H1 (cell line): ENCODE results near the gene RIPOR2. TPM values are rescaled to one million over a fixed set of nuclear protein-coding genes. Genes with fewer than 3 reads are reported as not detected.

ENCODE experiments used
- CTCF ChIA-PET: fragments of 300-600 bp; sonication (Branson Sonifier 250); formaldehyde crosslinking; loops from one replicate; lab custom pipeline; 2021; ENCODE audit not compliant: partially characterized antibody; lab: Charles Lee
- POLR2A ChIA-PET: fragments of 300-600 bp; sonication (Branson Sonifier 250); formaldehyde crosslinking; loops from one replicate; lab custom pipeline; 2021; ENCODE audit warnings: inconsistent platforms; ENCODE audit not compliant: partially characterized antibody; lab: Charles Lee
- DNase-seq, 2 experiments: peaks; one replicate each; pipeline versions ENCODE4 v3.0.0 to v3.0.0-alpha.2; 2010 to 2022; ENCODE audit warnings: low spot score in 2 of 2, low read depth in 1 of 2, mixed read lengths in 1 of 2
- FAIRE-seq: peaks from 2 replicates; lab custom pipeline; 2011; peaks lifted over from hg19 to GRCh38; lab: Jason Lieb, UNC
- H2AFZ ChIP-seq: 2 replicates; pipeline ENCODE4 v1.8.1; 2012; ENCODE audit warnings: low read length, inconsistent platforms
- H2AK5ac ChIP-seq: 2 replicates; pipeline ENCODE4 v1.6.1; 2013; ENCODE audit warnings: low read depth, low read length
- H2BK120ac ChIP-seq: replicated peaks from 2 replicates; pipeline ENCODE3; 2013; ENCODE audit warnings: low read depth, low read length, inconsistent platforms
- H2BK12ac ChIP-seq: 2 replicates; pipeline ENCODE4 v1.6.1; 2013; ENCODE audit warnings: low read depth, low read length
- H2BK15ac ChIP-seq: 2 replicates; pipeline ENCODE4 v1.6.1; 2013; ENCODE audit warnings: low read length
- H2BK20ac ChIP-seq: 2 replicates; pipeline ENCODE4 v1.6.1; 2013; ENCODE audit warnings: low read length
- H2BK5ac ChIP-seq: 2 replicates; pipeline ENCODE4 v1.6.1; 2013; ENCODE audit warnings: low read depth, low read length
- H3K14ac ChIP-seq: 2 replicates; pipeline ENCODE4 v1.6.1; 2013; ENCODE audit warnings: inconsistent platforms; ENCODE audit not compliant: insufficient read length
- H3K18ac ChIP-seq: 2 replicates; pipeline ENCODE4 v1.6.1; 2013; ENCODE audit warnings: low read length; ENCODE audit errors: extremely low read depth
- H3K23ac ChIP-seq: 2 replicates; pipeline ENCODE4 v1.6.1; 2013; ENCODE audit warnings: inconsistent platforms; ENCODE audit not compliant: insufficient read length
- H3K23me2 ChIP-seq: 2 replicates; pipeline ENCODE4 v1.6.1; 2013; ENCODE audit warnings: low read depth, low read length
- H3K27ac ChIP-seq: 2 replicates; pipeline ENCODE4 v1.6.1; 2011; ENCODE audit warnings: low read depth, low read length, inconsistent platforms
- H3K27me3 ChIP-seq, 4 experiments: replicated peaks in 1 of 4; 1 replicate in 1 of 4; 2 replicates in 3 of 4; pipeline versions ENCODE4 v1.6.1 to v1.8.1; 2011 to 2013; ENCODE audit warnings: low read length in 3 of 4, mild to moderate bottlenecking in 3 of 4, inconsistent platforms in 2 of 4, mixed read lengths in 2 of 4, moderate library complexity in 1 of 4; ENCODE audit not compliant: control insufficient read depth in 3 of 4, insufficient read depth in 3 of 4; ENCODE audit errors: extremely low read depth in 1 of 4
- H3K36me3 ChIP-seq, 4 experiments: 2 replicates each; pipeline versions ENCODE4 v1.6.1 to v1.8.1; 2011 to 2013; ENCODE audit warnings: mild to moderate bottlenecking in 4 of 4, low read length in 3 of 4, moderate library complexity in 2 of 4, control low read depth in 1 of 4, inconsistent platforms in 1 of 4; ENCODE audit not compliant: insufficient read depth in 4 of 4, control insufficient read depth in 2 of 4
- H3K4ac ChIP-seq: replicated peaks from 2 replicates; pipeline ENCODE3; 2013; ENCODE audit warnings: low read length, low read depth, mixed read lengths, inconsistent platforms; ENCODE audit not compliant: insufficient read length
- H3K4me1 ChIP-seq, 4 experiments: replicated peaks in 1 of 4; 1 replicate in 1 of 4; 2 replicates in 3 of 4; pipeline versions ENCODE4 v1.6.1 to v1.8.1; 2011 to 2013; ENCODE audit warnings: low read length in 3 of 4, inconsistent platforms in 2 of 4, mixed read lengths in 1 of 4; ENCODE audit not compliant: insufficient read depth in 4 of 4, control insufficient read depth in 3 of 4
- H3K4me2 ChIP-seq, 2 experiments: 2 replicates each; pipeline versions ENCODE4 v1.6.1 to v1.8.1; 2011 to 2013; ENCODE audit warnings: low read depth in 2 of 2, low read length in 2 of 2, control low read depth in 1 of 2, inconsistent platforms in 1 of 2, mild to moderate bottlenecking in 1 of 2; ENCODE audit not compliant: insufficient read depth in 1 of 2
- H3K4me3 ChIP-seq, 4 experiments: fragments of 200-600, 300-600 bp in 1 of 4; sonication (generic), shearing (Covaris generic), sonication (Bioruptor Twin) in 1 of 4; 2 replicates each; pipeline versions ENCODE4 v1.5.1 to v1.8.1; 2011 to 2016; ENCODE audit warnings: low read length in 4 of 4, low read depth in 3 of 4, control low read depth in 2 of 4, inconsistent platforms in 2 of 4, mild to moderate bottlenecking in 2 of 4, mixed read lengths in 1 of 4, moderate library complexity in 1 of 4; ENCODE audit not compliant: insufficient read depth in 2 of 4; ENCODE audit errors: extremely low read depth in 1 of 4
- H3K56ac ChIP-seq: replicated peaks from 2 replicates; pipeline ENCODE3; 2013; ENCODE audit warnings: low read depth, mild to moderate bottlenecking, mixed read lengths, low read length, inconsistent platforms; ENCODE audit not compliant: insufficient read length
- H3K79me1 ChIP-seq: 2 replicates; pipeline ENCODE4 v1.6.1; 2013; ENCODE audit warnings: low read depth, low read length, control low read depth
- H3K79me2 ChIP-seq, 2 experiments: 2 replicates each; pipeline versions ENCODE4 v1.6.1 to v1.8.1; 2012 to 2013; ENCODE audit warnings: low read length in 2 of 2, mild to moderate bottlenecking in 2 of 2, inconsistent platforms in 1 of 2; ENCODE audit not compliant: insufficient read depth in 2 of 2, control insufficient read depth in 1 of 2
- H3K9ac ChIP-seq, 4 experiments: replicated peaks in 1 of 4; 1 replicate in 1 of 4; 2 replicates in 3 of 4; pipeline versions ENCODE4 v1.6.1 to v1.8.1; 2011 to 2013; ENCODE audit warnings: low read depth in 3 of 4, low read length in 3 of 4, control low read depth in 2 of 4, mild to moderate bottlenecking in 2 of 4, moderate library complexity in 2 of 4, inconsistent platforms in 1 of 4; ENCODE audit errors: extremely low read depth in 1 of 4
- H3K9me3 ChIP-seq, 2 experiments: 2 replicates each; pipeline versions ENCODE4 v1.6.1 to v1.8.1; 2012 to 2013; ENCODE audit warnings: mild to moderate bottlenecking in 2 of 2, moderate library complexity in 2 of 2, control low read depth in 1 of 2, inconsistent platforms in 1 of 2, low read depth in 1 of 2, low read length in 1 of 2, mixed read lengths in 1 of 2; ENCODE audit not compliant: insufficient read depth in 2 of 2
- H4K20me1 ChIP-seq, 2 experiments: replicated peaks in 1 of 2; 2 replicates each; pipeline versions ENCODE3 to v1.8.1; 2011 to 2013; ENCODE audit warnings: inconsistent platforms in 2 of 2, low read length in 2 of 2, mild to moderate bottlenecking in 1 of 2; ENCODE audit not compliant: insufficient read depth in 2 of 2, control insufficient read depth in 1 of 2
- H4K5ac ChIP-seq: 2 replicates; pipeline ENCODE4 v1.6.1; 2013; ENCODE audit warnings: low read length, low read depth, mixed read lengths, inconsistent platforms; ENCODE audit not compliant: insufficient read length
- H4K8ac ChIP-seq: 2 replicates; pipeline ENCODE4 v1.8.0; 2013; ENCODE audit warnings: mild to moderate bottlenecking, moderate library complexity, low read length, inconsistent platforms; ENCODE audit not compliant: insufficient read depth; ENCODE audit errors: extremely low read depth
- H4K91ac ChIP-seq: replicated peaks from 2 replicates; pipeline ENCODE3; 2013; ENCODE audit warnings: low read length, mixed read lengths, inconsistent platforms; ENCODE audit not compliant: insufficient read length
- BRCA1 ChIP-seq: IDR thresholded peaks from 2 replicates; pipeline ENCODE4 v1.6.1; 2012; ENCODE audit warnings: low read depth, low read length, improper control_type of control experiment
- CHD2 ChIP-seq: IDR thresholded peaks from 2 replicates; pipeline ENCODE4 v1.6.1; 2012; ENCODE audit warnings: low read length, improper control_type of control experiment
- GTF2F1 ChIP-seq: IDR thresholded peaks from 2 replicates; pipeline ENCODE4 v1.6.1; 2012; ENCODE audit warnings: low read depth, low read length, improper control_type of control experiment, borderline replicate concordance
- JUN ChIP-seq: IDR thresholded peaks from 2 replicates; pipeline ENCODE4 v1.6.1; 2011; ENCODE audit warnings: low read depth, mild to moderate bottlenecking, improper control_type of control experiment, low read length
- JUND ChIP-seq: IDR thresholded peaks from 2 replicates; pipeline ENCODE4 v1.6.1; 2011; ENCODE audit warnings: mild to moderate bottlenecking, improper control_type of control experiment, low read length
- KDM5A ChIP-seq: fragments of 200-600 bp; IDR thresholded peaks from 2 replicates; pipeline ENCODE4 v1.7.1; 2012; ENCODE audit warnings: mild to moderate bottlenecking, low read length, inconsistent platforms, mixed read lengths
- RBBP5 ChIP-seq: IDR thresholded peaks from 2 replicates; pipeline ENCODE4 v1.7.1; 2012; ENCODE audit warnings: low read depth, mild to moderate bottlenecking, inconsistent platforms, low read length, moderate library complexity, borderline replicate concordance
- SP2 ChIP-seq: IDR thresholded peaks from 2 replicates; pipeline ENCODE4 v1.6.1; 2012; ENCODE audit warnings: mild to moderate bottlenecking, low read length, inconsistent platforms
- SP4 ChIP-seq: IDR thresholded peaks from 2 replicates; pipeline ENCODE4 v1.6.1; 2012; ENCODE audit warnings: low read length, inconsistent platforms
- SUZ12 ChIP-seq: fragments of 200-600 bp; sonication (generic); IDR thresholded peaks from 2 replicates; pipeline ENCODE4 v1.6.1; 2012; ENCODE audit warnings: mild to moderate bottlenecking, inconsistent platforms, low read length, moderate library complexity, mixed read lengths
- TAF7 ChIP-seq: optimal IDR thresholded peaks from 2 replicates; pipeline ENCODE3; 2011; ENCODE audit warnings: low read depth, mild to moderate bottlenecking, inconsistent platforms, low read length, moderate library complexity, borderline replicate concordance
- TEAD4 ChIP-seq: IDR thresholded peaks from 2 replicates; pipeline ENCODE4 v1.6.1; 2012; ENCODE audit warnings: low read depth, low read length, inconsistent platforms, mixed read lengths
- ZNF274 ChIP-seq: IDR thresholded peaks from 2 replicates; pipeline ENCODE4 v1.7.0; 2012; ENCODE audit warnings: low read length, borderline replicate concordance; ENCODE audit errors: extremely low read depth
- WGBS, 2 experiments: shearing (Covaris generic) in 1 of 2; methylation state at CpG; one replicate each; pipeline versions ENCODE4 v1.1.6 to v1.1.7; 2013 to 2015; ENCODE audit warnings: low lambda C conversion rate in 2 of 2, mixed read lengths in 2 of 2, inconsistent platforms in 1 of 2, low coverage in 1 of 2, missing lambda C conversion rate in 1 of 2; ENCODE audit not compliant: insufficient replicate concordance in 2 of 2, insufficient coverage in 1 of 2, insufficient read length in 1 of 2; ENCODE audit errors: extremely low coverage in 1 of 2, missing lambda C conversion rate in 1 of 2; 5-methylcytosine and 5-hydroxymethylcytosine counted together
- polyA plus RNA-seq, 7 experiments: library from polyadenylated mRNA; depleted of rRNA in 3 of 7; stranded (reverse) in 5 of 7; unstranded in 2 of 7; fragments of >200 nt in 5 of 7; fragments of 200-250 nt in 2 of 7; gene quantifications; 1 replicate in 5 of 7; 2 replicates in 1 of 7; 4 replicates in 1 of 7; pipeline versions ENCODE4 v1.2.1 to v1.2.3, GENCODE V29; 2011 to 2013; ENCODE audit warnings: missing spikeins in 2 of 7, mixed read lengths in 2 of 7
- total RNA-seq: library from RNA; stranded (reverse); fragmentation: NEBNext Ultra II Directional; extraction: Animal tissue kit (Norgen Biotek cat#: 25700); gene quantifications from 2 replicates; pipeline ENCODE4 v1.2.1, GENCODE V29; 2021

Gene RIPOR2
- total and polyA plus RNA-seq, 2 of the 8 experiments (the other 6 are each of a cell fraction or from before 2014, with no cell fraction given) = 16.7 to 45.6 TPM

DNA sequence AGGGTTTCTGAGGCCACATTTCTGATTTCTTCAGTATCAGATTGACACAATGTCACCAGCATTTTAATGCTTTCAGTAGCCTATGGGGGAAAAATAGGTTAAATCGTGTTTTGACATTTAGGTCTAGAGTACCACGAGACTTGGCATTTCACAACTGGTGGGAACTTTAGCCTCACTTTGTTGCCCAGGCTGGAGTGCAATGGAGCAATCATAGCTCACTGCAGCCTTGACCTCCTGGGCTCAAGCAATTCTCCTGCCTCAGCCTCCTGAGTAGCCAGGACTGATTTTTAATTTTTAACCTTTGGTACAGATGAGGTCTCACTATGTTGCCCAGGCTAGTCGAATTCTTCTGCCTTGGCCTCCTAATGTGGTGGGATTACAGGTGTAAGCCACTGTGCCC, 126.0 kb downstream of the RIPOR2 start:
- Histone ChIP-seq H4K8ac (no peak overlapping the region), H4K91ac (no peak overlapping the region), H3K4me3 (no peak overlapping the region), H3K4me2 (no peak overlapping the region), H2AK5ac (no peak overlapping the region), H3K27me3 (no peaks in the 10 kb centered on the region), H2BK15ac (no peak overlapping the region), H3K23me2 (no peaks in the 10 kb centered on the region), H4K5ac (no peak overlapping the region), H2BK12ac (no peak overlapping the region), H2BK120ac (no peak overlapping the region), H3K79me2 (no peaks in the 10 kb centered on the region), H3K36me3 (peaks cover 0 to 7% (median 3%) of the 10 kb centered on the region in 4 experiments; a peak in 4 of 8 replicates), H2BK5ac (no peak overlapping the region), H2AFZ (no peak overlapping the region), H3K4ac (no peak overlapping the region), H3K18ac (no peak overlapping the region), H3K14ac (no peak overlapping the region), H3K9ac (no peak overlapping the region), H3K56ac (no peak overlapping the region), H4K20me1 (no peaks in the 10 kb centered on the region)
- FAIRE-seq (no peak), DNase-seq (no peak)
- POLR2A ChIA-PET = interaction anchor here (1.0 kb wide), 1 partner anchor 9 kb away, joined by 3 read pairs; no protein-coding TSS in a partner anchor
- 88% methylated on average over 3 of the region's 3 CpGs; no CpG with 5 or more reads in 1 of the 2 experiments for WGBS, 2 experiments
- CTCF ChIA-PET = interaction anchor here (0.9 kb wide), 1 partner anchor 14 kb away, joined by 3 read pairs; no protein-coding TSS in a partner anchor
- TF ChIP-seq SP4 (no peak), GTF2F1 (no peak), RBBP5 (no peak), SP2 (no peak), BRCA1 (no peak), TEAD4 (no peak), ZNF274 (no peak), KDM5A (no peak), TAF7 (no peak), JUN (no peak), JUND (no peak), CHD2 (no peak), SUZ12 (no peak)
- TF ChIP-seq, all 59 proteins: peak for 0
- H3K79me1 ChIP-seq = no peaks in the 10 kb centered on the region
- no peak overlapping the region for H3K23ac ChIP-seq
- no peaks in the 10 kb centered on the region for H3K4me1 ChIP-seq
- H3K27ac ChIP-seq = no peak overlapping the region
- H2BK20ac ChIP-seq = no peak overlapping the region
- H3K9me3 ChIP-seq = no peaks in the 10 kb centered on the region
